GM19455 (cell line): ENCODE data around the gene AADACL3.

Experiments
- ATAC-seq: cut with Tn5 transposase; IDR thresholded peaks from one replicate; pipeline ENCODE4 v1.9.1; 2021; ENCODE audit not compliant: unreplicated experiment

The AADACL3 gene

DNA sequence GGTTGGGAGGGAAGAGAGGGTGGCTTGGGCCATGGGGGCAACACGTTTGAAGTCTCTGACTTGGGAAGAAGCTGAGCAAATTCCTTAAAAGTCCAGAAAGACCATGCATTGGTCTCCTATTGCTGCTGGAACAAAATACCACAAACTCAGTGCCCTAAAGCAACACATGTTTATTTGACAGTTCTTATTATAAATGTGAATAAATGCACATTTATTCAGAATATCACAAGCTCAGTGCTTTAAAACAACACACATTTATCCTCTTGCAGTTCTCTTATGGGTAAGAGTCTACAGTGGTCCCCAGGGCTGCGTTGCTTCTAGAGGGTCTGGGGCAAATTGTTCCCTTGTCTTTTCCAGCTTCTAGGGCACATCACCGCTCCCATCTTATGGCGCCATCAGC lies 47.6 kb downstream of the AADACL3 start:
- ATAC-seq: no peak

DNA sequence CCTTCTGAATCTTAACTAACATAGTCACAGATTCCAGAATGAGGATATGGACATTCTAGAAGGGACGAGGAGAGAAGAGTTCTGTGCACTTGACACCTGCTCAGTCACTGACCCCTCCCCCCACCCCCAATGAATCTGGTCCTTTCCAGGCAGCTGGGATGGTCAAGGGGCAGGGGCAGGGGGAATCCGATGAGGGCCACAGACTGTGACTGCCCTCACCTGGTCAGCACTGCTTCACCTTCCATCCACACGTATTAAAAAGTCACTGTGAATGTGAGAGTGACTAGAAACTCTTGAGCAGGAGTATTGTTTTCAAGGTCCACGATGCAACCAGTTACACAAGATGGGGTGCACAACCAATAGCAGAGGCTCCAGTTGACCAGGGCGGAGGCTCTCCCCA lies 48.1 kb downstream of the AADACL3 start:
- ATAC-seq: no peak

GRCh38 chr1:12769031-12769430 lies 53.1 kb downstream of the AADACL3 start:
- ATAC-seq: no peak

DNA sequence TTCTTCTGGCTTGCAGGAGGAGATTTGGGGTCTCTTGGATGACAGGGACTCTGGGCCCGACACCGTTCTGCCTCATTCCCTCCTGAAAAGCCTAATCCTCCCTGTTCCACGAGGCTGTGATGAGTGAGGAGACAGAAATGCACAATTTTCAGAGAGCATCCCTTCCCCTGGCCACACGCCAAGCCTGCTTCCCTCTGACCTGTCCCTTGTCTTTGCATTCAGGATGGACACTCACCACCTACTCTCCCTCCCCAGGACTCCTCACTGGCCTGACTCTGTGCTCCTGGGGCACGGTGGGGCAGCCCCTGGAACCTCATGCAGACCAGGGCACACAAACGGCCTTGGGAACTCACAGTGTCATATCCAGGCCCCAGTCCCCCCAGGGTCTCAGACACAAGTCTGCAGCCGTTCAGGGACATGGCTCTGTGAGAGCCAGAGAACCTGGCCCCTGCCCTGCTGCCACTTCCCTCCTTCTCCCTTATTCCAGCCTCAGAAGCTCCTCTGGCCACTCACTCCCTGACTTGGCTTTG lies 54.1 kb downstream of the AADACL3 start:
- ATAC-seq: no peak

- no peak for ATAC-seq
Observed at GRCh38 chr1:12770620-12771019, 54.7 kb downstream of the AADACL3 start.

GRCh38 chr1:12771186-12771585 lies 55.3 kb downstream of the AADACL3 start:
- no peak for ATAC-seq

DNA sequence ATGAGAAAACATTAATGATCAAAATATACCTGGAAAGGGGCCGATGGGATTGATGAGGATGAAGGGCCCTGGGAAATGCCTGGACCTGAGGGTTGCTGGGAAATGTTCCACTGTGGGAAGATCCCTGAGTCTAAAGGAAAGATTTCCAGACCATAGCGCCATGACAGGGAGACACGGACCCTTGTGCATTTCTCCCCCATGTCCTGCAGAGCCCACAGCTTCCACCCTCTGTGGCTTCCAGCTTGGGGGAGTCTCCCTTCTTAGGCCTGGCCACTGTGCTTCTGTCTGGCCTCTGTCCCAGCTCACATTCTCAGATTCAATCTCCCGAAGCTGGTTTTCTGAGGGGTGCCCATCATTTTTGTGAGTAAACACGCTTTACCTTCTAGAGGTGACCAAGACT lies 56.6 kb downstream of the AADACL3 start:
- ATAC-seq: no peak

DNA sequence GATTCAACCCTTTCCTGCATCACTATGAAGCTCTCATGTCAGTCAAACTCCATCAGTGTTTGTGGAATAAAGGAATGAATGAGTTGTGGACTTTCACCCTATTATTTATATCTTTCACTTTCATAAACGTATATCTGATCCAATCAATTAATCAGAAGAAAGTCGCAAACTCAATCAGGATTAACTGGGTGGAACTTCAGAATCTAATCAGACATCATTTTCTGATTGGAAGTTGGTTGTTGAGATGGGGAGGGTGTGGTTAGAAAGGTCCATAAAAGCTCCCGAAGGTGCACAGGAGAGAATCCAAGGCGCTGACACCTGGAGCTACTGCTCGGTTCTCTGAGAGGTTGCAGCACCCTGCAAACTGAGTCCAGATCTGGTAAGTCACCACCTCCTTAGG lies 57.5 kb downstream of the AADACL3 start, which contains the start of gene PRAMEF12:
PRAMEF12 (plus strand) TSS at position 301 of the 400 bp plus-strand sequence. CDS start 1,130 bp downstream, outside the sequence.
- no peak for ATAC-seq

DNA sequence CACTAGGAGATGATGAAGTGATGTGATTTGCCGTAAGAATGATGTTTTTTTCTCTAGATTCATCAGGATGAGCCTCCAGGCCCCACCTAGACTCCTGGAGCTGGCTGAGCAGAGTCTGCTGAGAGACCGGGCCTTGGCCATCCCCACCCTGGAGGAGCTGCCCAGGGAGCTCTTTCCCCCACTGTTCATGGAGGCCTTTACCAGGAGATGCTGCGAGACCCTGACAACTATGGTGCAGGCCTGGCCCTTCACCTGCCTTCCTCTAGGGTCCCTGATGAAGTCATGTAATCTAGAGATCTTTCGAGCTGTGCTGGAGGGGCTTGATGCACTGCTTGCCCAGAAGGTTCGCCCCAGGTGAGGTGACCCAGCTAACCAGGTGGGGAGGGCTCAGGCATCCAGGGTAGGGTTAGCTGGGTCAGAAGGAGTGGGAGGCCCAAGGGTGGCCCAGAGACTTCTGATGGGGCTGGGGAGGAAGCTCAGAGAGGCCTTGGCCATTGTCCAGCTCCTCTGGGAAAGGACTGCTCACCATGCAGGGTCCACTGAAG lies 59.0 kb downstream of the AADACL3 start:
- ATAC-seq: no peak

DNA sequence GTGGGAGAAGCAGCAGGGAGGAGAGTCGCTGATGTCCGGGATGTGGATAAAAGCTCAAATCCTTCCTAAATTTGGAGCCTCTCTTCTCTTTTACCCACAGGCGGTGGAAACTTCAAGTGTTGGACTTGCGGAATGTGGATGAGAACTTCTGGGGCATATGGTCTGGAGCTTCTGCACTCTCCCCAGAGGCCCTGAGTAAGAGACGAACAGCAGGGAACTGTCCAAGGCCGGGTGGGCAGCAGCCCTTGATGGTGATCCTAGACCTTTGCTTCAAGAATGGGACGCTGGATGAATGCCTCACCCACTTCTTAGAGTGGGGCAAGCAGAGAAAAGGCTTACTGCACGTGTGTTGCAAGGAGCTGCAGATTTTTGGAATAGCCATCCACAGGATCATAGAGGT lies 59.5 kb downstream of the AADACL3 start:
- ATAC-seq: no peak

DNA sequence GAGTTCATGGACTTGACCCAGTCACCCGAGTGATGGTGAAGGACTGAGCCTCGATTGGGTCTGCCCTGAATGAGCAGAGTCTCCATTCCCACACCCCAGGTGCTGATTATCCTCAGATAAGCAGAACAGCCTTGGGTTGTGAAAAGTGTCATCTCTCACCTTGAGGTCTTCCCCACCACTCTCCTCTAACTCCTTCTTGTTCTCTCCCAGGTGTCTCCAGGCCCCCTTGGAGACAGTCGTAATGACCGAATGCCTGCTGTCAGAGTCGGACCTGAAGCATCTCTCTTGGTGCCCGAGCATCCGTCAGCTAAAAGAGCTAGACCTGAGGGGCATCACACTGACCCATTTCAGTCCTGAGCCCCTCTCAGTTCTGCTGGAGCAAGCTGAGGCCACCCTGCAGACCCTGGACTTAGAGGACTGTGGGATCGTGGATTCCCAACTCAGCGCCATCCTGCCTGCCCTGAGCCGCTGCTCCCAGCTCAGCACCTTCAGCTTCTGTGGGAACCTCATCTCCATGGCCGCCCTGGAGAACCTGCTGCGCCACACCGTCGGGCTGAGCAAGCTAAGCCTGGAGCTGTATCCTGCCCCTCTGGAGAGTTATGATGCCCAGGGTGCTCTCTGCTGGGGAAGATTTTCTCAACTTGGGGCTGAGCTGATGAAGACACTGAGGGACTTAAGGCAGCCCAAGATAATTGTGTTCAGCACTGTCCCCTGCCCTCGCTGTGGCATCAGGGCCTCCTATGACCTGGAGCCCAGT lies 61.1 kb downstream of the AADACL3 start:
- no peak for ATAC-seq
